GM19438 (cell line): Measurements from ENCODE around the gene ARMH4.
"Not testable (repeated sequence)": the region's sequence is repeated elsewhere in the genome, so short reads cannot be mapped to it uniquely, and the experiment has no call there.

ENCODE experiments used
- ATAC-seq: cut with Tn5 transposase; IDR thresholded peaks from one replicate; pipeline ENCODE4 v1.9.1; 2021; ENCODE audit warnings: low read depth; ENCODE audit not compliant: unreplicated experiment

The ARMH4 gene

DNA sequence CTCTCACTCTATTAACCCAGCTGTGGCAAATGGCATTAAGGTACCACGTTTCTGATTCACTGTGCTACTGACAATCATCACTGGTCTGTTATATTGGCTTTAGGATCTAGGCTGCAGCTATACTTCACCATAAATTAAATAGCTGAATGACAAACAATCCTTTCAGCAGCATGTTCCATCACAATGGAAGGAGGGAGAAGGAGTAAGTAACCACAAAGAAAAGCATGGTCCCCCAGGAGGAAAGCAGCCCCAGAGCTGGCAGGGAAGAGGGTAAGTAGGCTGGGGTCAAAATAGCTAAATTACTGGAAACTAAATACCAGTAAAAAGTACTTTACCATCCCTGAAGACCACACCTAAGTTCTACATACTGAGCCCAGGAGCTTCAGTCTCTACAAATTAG, 2.8 kb downstream of the ARMH4 start:
- no peak for ATAC-seq

DNA sequence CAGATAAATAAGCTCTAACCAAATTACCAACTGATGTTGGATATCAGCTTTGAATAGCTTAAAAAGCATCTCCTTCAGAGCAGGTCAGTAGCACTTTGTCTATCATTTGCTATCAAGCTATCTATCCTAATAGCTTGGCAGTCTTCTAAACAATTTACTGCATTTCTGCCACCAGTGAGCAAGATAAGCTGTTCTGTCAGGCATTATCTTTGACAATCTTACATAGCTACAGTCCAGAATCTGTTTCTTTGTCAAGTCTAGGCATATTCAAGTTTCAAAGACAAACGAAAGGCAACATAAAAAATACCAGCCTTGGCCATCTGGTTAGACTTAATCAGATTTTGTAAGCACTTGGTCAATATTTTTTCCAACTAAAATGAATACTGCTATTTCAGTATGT, 5.6 kb downstream of the ARMH4 start:
- no peak for ATAC-seq

DNA sequence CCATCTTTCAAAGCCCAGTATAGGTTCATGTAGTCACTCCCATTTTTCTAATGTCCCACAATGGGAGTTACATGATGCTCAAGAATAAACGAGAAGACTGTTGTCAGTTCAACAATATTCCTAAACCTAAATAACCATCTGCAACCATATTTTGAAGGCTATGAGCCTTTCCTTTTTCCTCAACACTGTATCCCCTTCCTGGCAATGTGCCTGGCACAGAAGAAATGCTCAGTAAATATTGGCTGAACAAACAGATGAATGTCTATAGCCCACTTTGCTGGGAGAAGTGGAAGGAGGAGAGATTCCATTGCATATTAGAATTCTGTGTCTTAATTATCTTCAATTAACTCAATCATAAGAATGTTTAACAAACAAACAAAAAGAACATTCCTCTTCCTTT, 6.1 kb downstream of the ARMH4 start:
- no peak for ATAC-seq

DNA sequence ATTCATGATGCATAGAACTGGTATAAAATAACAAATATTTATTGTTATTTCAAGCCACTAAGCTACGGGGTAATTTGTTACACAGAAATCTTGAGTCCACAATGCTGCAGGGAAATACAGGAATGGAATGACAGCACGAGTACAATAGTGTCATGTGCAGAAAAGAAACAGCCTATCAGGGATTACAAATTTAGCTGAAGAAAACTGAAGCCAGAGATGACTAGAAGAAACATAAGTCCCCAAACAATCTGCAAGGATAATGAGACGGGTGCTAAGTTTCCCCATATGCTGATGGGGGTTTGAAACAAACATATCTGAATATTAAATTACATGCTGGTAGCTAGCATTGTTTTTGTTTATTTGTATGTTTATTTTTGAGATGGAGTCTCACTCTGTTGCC, 8.9 kb downstream of the ARMH4 start:
- no peak for ATAC-seq

GRCh38 chr14:58141893-58142292, 10.1 kb downstream of the ARMH4 start:
- ATAC-seq = no peak

DNA sequence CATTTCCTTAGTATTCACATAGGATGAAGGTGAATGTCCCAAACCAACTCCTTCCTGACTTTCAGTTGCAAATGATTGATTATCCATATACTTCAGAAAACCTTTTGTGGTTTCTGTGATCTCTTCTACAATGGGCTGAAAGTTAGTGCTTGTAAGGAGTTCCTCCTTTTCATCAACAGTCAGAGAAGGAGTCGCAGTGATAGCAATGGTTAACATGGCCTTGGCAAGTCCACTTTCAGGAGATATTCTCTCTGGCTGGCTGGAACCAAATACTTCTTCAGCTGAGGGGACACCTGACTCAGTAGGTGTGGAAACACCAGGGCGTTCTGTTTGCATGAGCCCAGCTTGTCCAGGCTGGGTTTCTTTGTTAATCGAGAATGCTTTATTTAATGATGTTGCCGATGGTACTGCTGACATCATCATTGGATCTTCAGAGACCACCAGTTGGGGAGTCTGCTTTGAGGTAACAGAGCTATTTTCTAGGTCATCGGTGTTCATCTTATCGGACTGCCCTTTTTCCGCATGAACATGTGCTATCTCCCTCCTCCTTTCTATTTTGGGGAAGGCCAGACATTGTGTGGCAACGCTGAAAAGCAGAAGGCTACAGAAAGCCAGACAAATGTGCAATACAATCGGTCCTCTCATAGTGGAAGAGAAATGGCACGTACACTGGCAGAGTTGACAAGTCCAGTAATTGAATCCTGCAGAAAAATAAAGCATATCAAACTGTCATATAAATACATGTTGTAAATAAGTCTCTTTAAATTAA, 13.1 kb downstream of the ARMH4 start:
- no peak for ATAC-seq

DNA sequence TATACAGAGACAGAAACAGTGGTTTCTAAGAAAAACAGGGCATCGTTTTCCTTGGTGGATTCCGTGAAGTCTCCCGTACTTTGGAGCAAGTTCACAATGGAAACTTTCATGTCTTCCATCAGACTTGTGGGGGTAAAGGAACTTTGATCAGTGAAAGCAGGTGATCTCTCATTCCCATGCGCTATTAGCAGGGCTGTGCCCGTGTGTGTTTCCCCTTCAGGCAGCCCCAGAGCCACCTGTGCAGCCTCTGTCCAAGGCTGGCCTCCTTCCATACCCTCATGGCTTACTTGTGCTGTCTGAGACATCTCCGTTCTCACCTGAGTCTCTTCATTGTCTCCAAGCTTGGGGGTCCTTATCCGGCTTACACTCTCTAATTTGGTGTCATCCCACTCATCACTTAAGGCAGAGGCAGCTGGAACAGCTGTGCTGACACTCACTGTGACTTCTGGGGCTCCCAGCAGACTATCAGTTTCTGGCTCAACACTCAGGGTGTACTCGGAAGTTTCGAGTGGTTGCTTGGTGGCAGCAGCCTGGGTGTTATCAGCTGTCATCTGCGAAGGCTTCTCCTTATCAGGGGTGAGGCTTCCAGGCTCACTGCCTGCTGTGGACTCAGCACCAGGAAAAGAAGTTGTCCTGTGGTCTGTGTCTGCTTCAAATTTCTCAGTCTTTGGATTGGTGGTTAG, 13.8 kb downstream of the ARMH4 start:
- peak; percentile 66 for ATAC-seq

DNA sequence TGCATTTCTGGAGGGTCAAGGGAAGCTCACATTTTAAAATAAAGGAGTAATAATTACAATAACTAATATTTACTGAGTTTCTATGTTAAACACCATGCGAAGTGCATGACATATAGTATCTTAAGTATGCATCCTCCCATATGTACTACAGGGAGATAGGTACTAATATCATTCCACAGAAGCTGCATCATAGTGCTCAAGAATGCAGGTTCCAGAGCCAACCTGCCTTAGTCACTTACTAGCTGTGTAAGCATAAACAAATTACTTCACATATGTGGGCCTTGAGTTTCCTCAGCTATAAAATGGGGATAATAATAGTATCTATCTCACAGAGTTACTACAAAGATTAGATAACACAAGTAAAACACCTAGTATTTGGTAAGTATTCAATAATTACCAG, 18.3 kb downstream of the ARMH4 start:
- ATAC-seq = no peak

GRCh38 chr14:58131386-58131785, 20.6 kb downstream of the ARMH4 start:
- no peak for ATAC-seq

DNA sequence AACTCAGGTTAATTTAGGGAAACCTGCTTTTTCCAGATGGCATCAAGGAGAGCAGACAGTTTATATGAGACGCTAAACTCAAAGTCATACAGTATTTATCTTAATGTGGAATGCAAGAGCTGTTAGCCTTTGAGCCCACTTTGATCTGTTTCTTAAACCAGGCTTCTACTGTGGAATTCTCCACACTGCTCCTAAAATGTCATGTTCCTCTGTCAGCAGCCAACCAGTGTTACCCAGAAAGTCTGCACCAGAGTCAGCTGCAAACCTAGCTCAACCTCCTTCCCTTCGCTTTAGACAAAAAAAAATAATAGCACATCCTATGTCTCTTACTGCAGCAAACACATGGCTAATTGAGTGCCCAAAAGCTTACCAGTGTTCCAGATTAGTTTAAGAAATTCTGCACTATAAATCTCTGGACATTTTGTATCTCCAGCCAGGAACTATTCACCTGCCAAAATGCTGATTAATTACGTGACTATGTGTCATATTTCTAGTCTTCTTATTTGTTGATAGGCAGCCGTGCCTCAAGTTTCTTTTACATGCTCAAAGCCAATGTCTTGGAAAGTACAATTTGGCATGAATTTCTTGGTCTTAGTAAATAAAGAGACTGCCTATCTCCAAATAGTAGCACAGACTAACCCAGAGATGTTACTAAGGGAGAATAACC, 21.8 kb downstream of the ARMH4 start:
- no peak for ATAC-seq

GRCh38 chr14:58129208-58129607, 22.8 kb downstream of the ARMH4 start:
- ATAC-seq = no peak

GRCh38 chr14:58128416-58128815, 23.6 kb downstream of the ARMH4 start:
- no peak for ATAC-seq

DNA sequence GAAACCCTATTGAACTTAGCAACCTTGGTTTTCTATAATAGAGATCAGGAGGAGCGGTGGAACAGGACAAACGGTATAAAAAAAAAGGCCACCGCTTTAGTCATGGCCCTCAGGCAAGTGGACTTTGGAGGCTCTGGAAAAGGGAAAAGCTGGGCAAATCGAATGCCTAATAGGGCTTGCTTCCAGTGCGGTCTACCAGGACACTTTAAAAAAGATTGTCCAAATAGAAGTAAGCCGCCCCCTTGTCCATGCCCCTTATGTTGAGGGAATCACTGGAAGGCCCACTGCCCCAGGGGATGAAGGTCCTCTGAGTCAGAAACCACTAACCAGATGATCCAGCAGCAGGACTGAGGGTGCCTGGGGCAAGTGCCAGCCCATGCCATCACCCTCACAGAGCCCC, 29.5 kb downstream of the ARMH4 start:
- ATAC-seq = not testable (repeated sequence)

- ATAC-seq = no peak
Measured at GRCh38 chr14:58121530-58122186, 30.4 kb downstream of the ARMH4 start.

DNA sequence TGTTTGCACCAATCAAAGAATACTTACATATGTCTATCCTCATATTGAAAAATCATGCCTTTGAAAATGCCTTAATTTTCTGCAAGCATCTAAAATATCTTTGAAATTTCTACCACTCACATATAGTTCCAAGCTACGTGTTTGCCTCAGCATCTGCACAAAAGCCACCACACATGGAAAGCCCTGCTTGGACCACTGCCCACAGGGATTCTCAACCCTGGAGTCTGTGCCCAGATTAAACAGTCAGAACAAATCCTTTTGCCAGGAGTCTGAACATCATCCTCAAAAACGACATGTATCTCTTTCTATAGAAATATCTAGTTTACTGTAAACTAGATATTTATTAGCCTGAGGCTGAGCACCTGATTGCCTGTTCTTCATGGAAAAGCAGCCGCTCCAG, 32.6 kb downstream of the ARMH4 start:
- no peak for ATAC-seq

GRCh38 chr14:58118097-58118815, 33.8 kb downstream of the ARMH4 start:
- ATAC-seq = no peak

- ATAC-seq = no peak
Measured at GRCh38 chr14:58109744-58110143, 42.3 kb downstream of the ARMH4 start.

DNA sequence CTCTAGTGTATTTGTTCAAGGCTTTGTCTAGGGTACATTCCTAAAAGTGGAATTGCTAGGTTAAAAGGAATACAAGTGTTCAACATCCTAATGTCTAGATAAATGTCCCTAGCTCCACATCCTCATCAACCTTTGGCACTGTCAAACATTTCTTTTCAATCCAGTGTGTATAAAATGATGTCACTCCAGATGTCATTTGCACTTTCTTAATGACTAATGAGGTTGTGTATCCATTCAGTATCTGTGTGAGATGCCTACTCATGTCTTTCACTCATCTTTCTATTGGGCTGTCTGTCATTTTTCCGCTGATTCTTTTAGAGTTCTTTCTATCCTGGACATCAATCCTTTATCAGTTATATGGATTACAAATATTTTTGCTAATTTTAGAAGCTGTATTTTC, 43.3 kb downstream of the ARMH4 start:
- ATAC-seq = no peak

GRCh38 chr14:58107947-58108552, 44.0 kb downstream of the ARMH4 start:
- ATAC-seq = no peak

GRCh38 chr14:58107041-58107440, 45.0 kb downstream of the ARMH4 start:
- ATAC-seq = no peak
